Measurements from ENCODE around the gene TANGO2. TPM values are rescaled to one million over a fixed set of nuclear protein-coding genes. Genes with fewer than 3 reads are reported as not detected.

The TANGO2 gene
- total RNA-seq, 1 experiment from 2014 or later, result 14.6 TPM

GRCh38 chr22:20065896-20066616 is 45.1 kb downstream of the TANGO2 start:
- Histone ChIP-seq H2BK15ac (ENCODE audit: low read depth, low read length) (no peak overlapping the region), H3K18ac (ENCODE audit: insufficient read length, low read depth, low read length) (no peak overlapping the region), H2BK20ac (ENCODE audit: low read depth, low read length, poor library complexity, severe bottlenecking) (no peak overlapping the region), H3K4me1 (ENCODE audit: insufficient read depth, low read length) (no peaks in the 10 kb centered on the region), H3K27ac (ENCODE audit: insufficient read length, low read depth, low read length) (no peak overlapping the region), H3K4ac (ENCODE audit: low read depth, low read length) (no peak overlapping the region), H4K5ac (ENCODE audit: insufficient read length, low read depth, low read length) (no peak overlapping the region), H2BK5ac (ENCODE audit: insufficient read length, low read length) (no peak overlapping the region), H4K8ac (replicated peaks; ENCODE audit: insufficient read length, low read depth, low read length) (no peak overlapping the region), H3K27me3 (ENCODE audit: insufficient read depth, low read length) (no peaks in the 10 kb centered on the region), H2AFZ (ENCODE audit: low read length) (no peak overlapping the region), H4K91ac (ENCODE audit: insufficient read length, low read depth, low read length) (no peak overlapping the region), H3K9ac (ENCODE audit: extremely low read depth, insufficient read length, low read length) (no peak overlapping the region), H3T11ph (ENCODE audit: low read length) (no peak overlapping the region), H3K4me2 (ENCODE audit: insufficient read depth, insufficient read length, low read length) (no peak overlapping the region), H2BK12ac (ENCODE audit: insufficient read length, low read depth, low read length) (no peak overlapping the region), H3K23me2 (ENCODE audit: insufficient read length, low read depth, low read length, poor library complexity, severe bottlenecking) (no peaks in the 10 kb centered on the region), H2BK120ac (ENCODE audit: low read depth, low read length, poor library complexity, severe bottlenecking) (no peak overlapping the region), H2AK5ac (ENCODE audit: insufficient read length, low read length) (no peak overlapping the region), H4K20me1 (ENCODE audit: control insufficient read depth, insufficient read depth, insufficient read length) (no peaks in the 10 kb centered on the region), H3K9me3 (ENCODE audit: control insufficient read depth, low read depth, low read length) (no peaks in the 10 kb centered on the region), H3K14ac (ENCODE audit: insufficient read depth, low read length) (no peak overlapping the region), H3K79me2 (ENCODE audit: insufficient read depth, low read length) (no peaks in the 10 kb centered on the region), H3K79me1 (ENCODE audit: insufficient read depth, low read depth, low read length, poor library complexity, severe bottlenecking) (no peaks in the 10 kb centered on the region), H3K56ac (ENCODE audit: insufficient read length, low read depth, low read length) (no peak overlapping the region), H3K23ac (ENCODE audit: insufficient read length, low read depth, low read length) (no peak overlapping the region)
- Mint-ChIP-seq H3K4me1 (no peaks in the 10 kb centered on the region), H3K27ac (no peak overlapping the region), H3K4me3 (no peak overlapping the region), H3K9me3 (no peaks in the 10 kb centered on the region), H3K27me3 (ENCODE audit: low read depth) (peaks cover 20% of the 10 kb centered on the region), H3K36me3 (ENCODE audit: insufficient read depth in 1 of 3, low read depth in 3 of 3) (peaks cover 0 to 3% (median 2%) of the 10 kb centered on the region in 3 experiments; a peak in 2 of 7 replicates)
- no CpG with 5 or more reads among the region's 14 CpGs for WGBS (ENCODE audit: extremely low coverage, insufficient read length, low lambda C conversion rate)
- no peak for DNase-seq
- TF ChIP-seq, protein P1, sequence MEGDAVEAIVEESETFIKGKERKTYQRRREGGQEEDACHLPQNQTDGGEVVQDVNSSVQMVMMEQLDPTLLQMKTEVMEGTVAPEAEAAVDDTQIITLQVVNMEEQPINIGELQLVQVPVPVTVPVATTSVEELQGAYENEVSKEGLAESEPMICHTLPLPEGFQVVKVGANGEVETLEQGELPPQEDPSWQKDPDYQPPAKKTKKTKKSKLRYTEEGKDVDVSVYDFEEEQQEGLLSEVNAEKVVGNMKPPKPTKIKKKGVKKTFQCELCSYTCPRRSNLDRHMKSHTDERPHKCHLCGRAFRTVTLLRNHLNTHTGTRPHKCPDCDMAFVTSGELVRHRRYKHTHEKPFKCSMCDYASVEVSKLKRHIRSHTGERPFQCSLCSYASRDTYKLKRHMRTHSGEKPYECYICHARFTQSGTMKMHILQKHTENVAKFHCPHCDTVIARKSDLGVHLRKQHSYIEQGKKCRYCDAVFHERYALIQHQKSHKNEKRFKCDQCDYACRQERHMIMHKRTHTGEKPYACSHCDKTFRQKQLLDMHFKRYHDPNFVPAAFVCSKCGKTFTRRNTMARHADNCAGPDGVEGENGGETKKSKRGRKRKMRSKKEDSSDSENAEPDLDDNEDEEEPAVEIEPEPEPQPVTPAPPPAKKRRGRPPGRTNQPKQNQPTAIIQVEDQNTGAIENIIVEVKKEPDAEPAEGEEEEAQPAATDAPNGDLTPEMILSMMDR (conservative IDR thresholded peaks at IDR 0.05), result no peak
